Body of pancreas (tissue), 4 donors: ENCODE data around the gene LIPH. TPM values are rescaled to one million over a fixed set of nuclear protein-coding genes. Genes with fewer than 3 reads are reported as not detected.
A peak's percentile ranks its signal among the peaks of the same experiment; 100 is the strongest.
"Not testable (repeated sequence)": the region's sequence is repeated elsewhere in the genome, so short reads cannot be mapped to it uniquely, and the experiment has no call there.

Experiments
- ATAC-seq: fragments of 150-250 bp; one replicate; pipeline ENCODE4 v1.9.1; 2016
- DNase-seq, 4 donors: peaks; one replicate each; pipeline ENCODE4 v3.0.0-alpha.2; 2019
- H3K27ac ChIP-seq, 4 donors: fragments of 200-600 bp; sonication (generic); 1 replicate in 3 of 4; 2 replicates in 1 of 4; pipeline versions ENCODE4 v1.5.1 to v1.6.1; 2016 to 2019; ENCODE audit warnings: mild to moderate bottlenecking in 1 of 4, mixed read lengths in 1 of 4, moderate library complexity in 1 of 4
- H3K27me3 ChIP-seq, 2 donors: fragments of 200-600 bp; sonication (generic); one replicate each; pipeline ENCODE4 v1.6.0; 2016; ENCODE audit warnings: mild to moderate bottlenecking in 1 of 2
- H3K36me3 ChIP-seq, 2 donors: fragments of 200-600 bp; sonication (generic); replicated peaks in 1 of 2; 2 replicates each; pipeline ENCODE4 v1.5.1; 2016; ENCODE audit warnings: low read depth in 2 of 2; ENCODE audit not compliant: insufficient read depth in 1 of 2
- H3K4me1 ChIP-seq: fragments of 200-600 bp; sonication (generic); one replicate; pipeline ENCODE4 v1.6.0; 2016
- H3K4me3 ChIP-seq, 2 donors: fragments of 200-600 bp; sonication (generic); 1 replicate in 1 of 2; 2 replicates in 1 of 2; pipeline ENCODE4 v1.5.1; 2016 to 2019
- H3K9me3 ChIP-seq, 3 donors: fragments of 200-600 bp; sonication (generic); 1 replicate in 2 of 3; 2 replicates in 1 of 3; pipeline ENCODE4 v1.5.1; 2016
- POLR2A ChIP-seq, 3 donors: fragments of 450-650 bp; IDR thresholded peaks; one replicate each; pipeline ENCODE4 v1.6.1; 2016; ENCODE audit warnings: antibody characterized with exemption in 3 of 3, mild to moderate bottlenecking in 2 of 3
- WGBS, 2 donors: methylation state at CpG; one replicate each; pipeline ENCODE4 v1.1.5; 2017; 5-methylcytosine and 5-hydroxymethylcytosine counted together
- intact Hi-C: fragments of 100-400 bp; cut with DNase I; formaldehyde crosslinking; loops from one replicate; pipeline ENCODE4 v1.15.1; 2023
- total RNA-seq, 2 donors: library from RNA; depleted of rRNA; stranded (reverse); fragments of >200 nt; gene quantifications; one replicate each; pipeline ENCODE4 v1.1.0, GENCODE V29; 2016
- TF ChIP-seq, protein P1 (sequence below), 7 experiments: fragments of 450-650 bp in 4 of 7; fragments of 200-600 bp in 3 of 7; sonication (generic) in 3 of 7; IDR thresholded peaks; one replicate each; pipeline ENCODE4 v1.5.1; 2016 to 2019; ENCODE audit warnings: antibody characterized with exemption in 7 of 7

Gene LIPH
- total RNA-seq, 2 donors from 2014 or later, result 10.9 to 14.8 TPM

GRCh38 chr3:185575108-185575869, 22.9 kb upstream of the LIPH start:
- H3K4me3 ChIP-seq, H3K27me3 ChIP-seq, intact Hi-C loops, H3K9me3 ChIP-seq, H3K36me3 ChIP-seq, H3K4me1 ChIP-seq: not testable (repeated sequence)
- TF ChIP-seq, protein P1, sequence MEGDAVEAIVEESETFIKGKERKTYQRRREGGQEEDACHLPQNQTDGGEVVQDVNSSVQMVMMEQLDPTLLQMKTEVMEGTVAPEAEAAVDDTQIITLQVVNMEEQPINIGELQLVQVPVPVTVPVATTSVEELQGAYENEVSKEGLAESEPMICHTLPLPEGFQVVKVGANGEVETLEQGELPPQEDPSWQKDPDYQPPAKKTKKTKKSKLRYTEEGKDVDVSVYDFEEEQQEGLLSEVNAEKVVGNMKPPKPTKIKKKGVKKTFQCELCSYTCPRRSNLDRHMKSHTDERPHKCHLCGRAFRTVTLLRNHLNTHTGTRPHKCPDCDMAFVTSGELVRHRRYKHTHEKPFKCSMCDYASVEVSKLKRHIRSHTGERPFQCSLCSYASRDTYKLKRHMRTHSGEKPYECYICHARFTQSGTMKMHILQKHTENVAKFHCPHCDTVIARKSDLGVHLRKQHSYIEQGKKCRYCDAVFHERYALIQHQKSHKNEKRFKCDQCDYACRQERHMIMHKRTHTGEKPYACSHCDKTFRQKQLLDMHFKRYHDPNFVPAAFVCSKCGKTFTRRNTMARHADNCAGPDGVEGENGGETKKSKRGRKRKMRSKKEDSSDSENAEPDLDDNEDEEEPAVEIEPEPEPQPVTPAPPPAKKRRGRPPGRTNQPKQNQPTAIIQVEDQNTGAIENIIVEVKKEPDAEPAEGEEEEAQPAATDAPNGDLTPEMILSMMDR (IDR thresholded peaks at IDR 0.05), result peak; percentile 54 to 82 (median 74)
- ATAC-seq (peak; percentile 91), DNase-seq (peak; percentile 38 to 63 (median 52))
- H3K27ac ChIP-seq, result peak overlapping the region; percentile 25 to 51 (median 39)
- 21% methylated on average over 15 to 17 of the region's 17 CpGs for WGBS, 2 donors

GRCh38 chr3:185572183-185572582, 19.8 kb upstream of the LIPH start:
- Histone ChIP-seq H3K9me3 (no peaks in the 10 kb centered on the region), H3K4me3 (no peak overlapping the region), H3K27ac (no peak overlapping the region), H3K4me1 (peaks cover 9% of the 10 kb centered on the region), H3K36me3 (no peaks in the 10 kb centered on the region), H3K27me3 (no peaks in the 10 kb centered on the region)
- intact Hi-C loops, result no loop called here
- 77 to 94% methylated on average over 5 of the region's 5 CpGs for WGBS, 2 donors
- TF ChIP-seq, protein P1 (IDR thresholded peaks at IDR 0.05), result no peak
- TF ChIP-seq POLR2A (IDR thresholded peaks at IDR 0.05), result no peak
- no peak for DNase-seq
- ATAC-seq, result no peak

GRCh38 chr3:185561958-185562357, 9.6 kb upstream of the LIPH start:
- DNase-seq, result no peak
- TF ChIP-seq POLR2A (IDR thresholded peaks at IDR 0.05), result no peak
- TF ChIP-seq, protein P1 (IDR thresholded peaks at IDR 0.05), result no peak
- peaks cover 22% of the 10 kb centered on the region for H3K4me1 ChIP-seq
- H3K4me3 ChIP-seq, result no peak overlapping the region
- no peak for ATAC-seq
- no peaks in the 10 kb centered on the region for H3K36me3 ChIP-seq
- no peak overlapping the region for H3K27ac ChIP-seq
- H3K9me3 ChIP-seq, result no peaks in the 10 kb centered on the region
- WGBS, 2 donors, result 45 to 54% methylated on average over 5 of the region's 5 CpGs
- no peaks in the 10 kb centered on the region for H3K27me3 ChIP-seq
- intact Hi-C loops, result no loop called here

DNA sequence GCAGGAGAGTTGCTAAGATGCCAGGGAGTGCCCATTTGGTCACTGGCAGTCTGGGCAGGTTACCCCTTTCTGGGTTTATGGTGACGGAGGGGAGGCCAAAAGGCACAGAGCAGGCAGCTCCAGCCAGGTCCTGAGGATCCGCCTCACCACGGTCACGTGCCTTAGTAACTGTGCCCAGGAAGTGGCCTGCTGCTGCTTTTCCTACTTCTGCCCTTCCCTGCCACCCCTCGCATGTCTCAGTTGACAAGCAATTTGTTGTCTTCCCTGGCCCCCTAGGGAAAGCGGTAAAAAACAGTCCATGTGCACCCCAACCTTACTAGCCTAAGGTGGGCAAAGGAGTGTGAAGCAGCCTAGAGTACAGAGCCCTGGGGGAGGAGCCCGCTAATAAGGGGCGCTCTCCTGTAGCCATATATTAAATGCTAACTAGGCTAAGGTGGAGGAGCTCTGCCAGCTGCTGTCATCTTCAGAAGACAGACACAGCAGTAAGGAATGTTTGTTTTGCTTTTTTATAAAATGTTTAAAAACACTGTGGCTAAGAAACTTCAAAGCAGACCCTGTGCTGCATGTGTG, 9.1 kb upstream of the LIPH start:
- DNase-seq, result peak in 3 of 4 donors; percentile 24 to 30 (median 25)
- no peaks in the 10 kb centered on the region for H3K9me3 ChIP-seq
- H3K27ac ChIP-seq, result no peak overlapping the region
- TF ChIP-seq, protein P1 (IDR thresholded peaks at IDR 0.05), result no peak
- TF ChIP-seq POLR2A (IDR thresholded peaks at IDR 0.05), result no peak
- no peak for ATAC-seq
- WGBS, 2 donors, result 68 to 80% methylated on average over 5 to 8 of the region's 8 CpGs
- intact Hi-C loops, result no loop called here
- peaks cover 22% of the 10 kb centered on the region for H3K4me1 ChIP-seq
- H3K27me3 ChIP-seq, result no peaks in the 10 kb centered on the region
- no peaks in the 10 kb centered on the region for H3K36me3 ChIP-seq
- H3K4me3 ChIP-seq, result no peak overlapping the region
